Measurements from ENCODE around the gene DIAPH2.

DNA sequence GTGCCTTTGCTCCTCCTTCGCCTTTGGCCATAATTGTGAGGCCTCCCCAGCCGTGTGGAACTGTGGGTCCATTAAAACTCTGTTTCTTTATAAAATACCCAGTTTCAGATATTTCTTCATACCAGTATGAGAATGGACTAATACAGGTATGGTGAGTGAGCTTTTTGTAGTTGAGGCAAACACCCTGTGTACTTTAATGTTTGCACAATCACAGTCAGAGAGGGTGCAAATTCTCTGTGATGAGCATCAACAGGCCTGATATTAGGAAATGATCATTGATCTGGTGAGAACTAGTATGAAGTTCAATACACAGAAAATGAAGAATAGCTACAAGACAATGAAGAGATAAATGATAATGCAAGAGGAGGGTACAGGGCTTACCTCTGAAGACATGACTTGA is 943.7 kb downstream of the DIAPH2 start:
- TF ChIP-seq, protein P1, sequence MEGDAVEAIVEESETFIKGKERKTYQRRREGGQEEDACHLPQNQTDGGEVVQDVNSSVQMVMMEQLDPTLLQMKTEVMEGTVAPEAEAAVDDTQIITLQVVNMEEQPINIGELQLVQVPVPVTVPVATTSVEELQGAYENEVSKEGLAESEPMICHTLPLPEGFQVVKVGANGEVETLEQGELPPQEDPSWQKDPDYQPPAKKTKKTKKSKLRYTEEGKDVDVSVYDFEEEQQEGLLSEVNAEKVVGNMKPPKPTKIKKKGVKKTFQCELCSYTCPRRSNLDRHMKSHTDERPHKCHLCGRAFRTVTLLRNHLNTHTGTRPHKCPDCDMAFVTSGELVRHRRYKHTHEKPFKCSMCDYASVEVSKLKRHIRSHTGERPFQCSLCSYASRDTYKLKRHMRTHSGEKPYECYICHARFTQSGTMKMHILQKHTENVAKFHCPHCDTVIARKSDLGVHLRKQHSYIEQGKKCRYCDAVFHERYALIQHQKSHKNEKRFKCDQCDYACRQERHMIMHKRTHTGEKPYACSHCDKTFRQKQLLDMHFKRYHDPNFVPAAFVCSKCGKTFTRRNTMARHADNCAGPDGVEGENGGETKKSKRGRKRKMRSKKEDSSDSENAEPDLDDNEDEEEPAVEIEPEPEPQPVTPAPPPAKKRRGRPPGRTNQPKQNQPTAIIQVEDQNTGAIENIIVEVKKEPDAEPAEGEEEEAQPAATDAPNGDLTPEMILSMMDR (IDR thresholded peaks at IDR 0.05) = no peak
- TF ChIP-seq SMAD3 (CRISPR knock-in tag; IDR thresholded peaks at IDR 0.05; ENCODE audit: borderline replicate concordance) (no peak), NR3C1 (CRISPR knock-in tag; conservative IDR thresholded peaks at IDR 0.05; ENCODE audit: low read depth) (no peak), SP1 (CRISPR knock-in tag; conservative IDR thresholded peaks at IDR 0.05) (no peak), NR2C2 (CRISPR knock-in tag; IDR thresholded peaks at IDR 0.05) (no peak), MXD4 (CRISPR knock-in tag; IDR thresholded peaks at IDR 0.05; ENCODE audit: borderline replicate concordance) (no peak), RELA (CRISPR knock-in tag; IDR thresholded peaks at IDR 0.05; ENCODE audit: borderline replicate concordance) (no peak), FOXK1 (CRISPR knock-in tag; IDR thresholded peaks at IDR 0.05) (no peak), RORB (CRISPR knock-in tag; IDR thresholded peaks at IDR 0.05) (no peak), TEAD4 (CRISPR knock-in tag; IDR thresholded peaks at IDR 0.05) (no peak), ATF1 (CRISPR knock-in tag; IDR thresholded peaks at IDR 0.05) (no peak)
- TF ChIP-seq, protein P2, sequence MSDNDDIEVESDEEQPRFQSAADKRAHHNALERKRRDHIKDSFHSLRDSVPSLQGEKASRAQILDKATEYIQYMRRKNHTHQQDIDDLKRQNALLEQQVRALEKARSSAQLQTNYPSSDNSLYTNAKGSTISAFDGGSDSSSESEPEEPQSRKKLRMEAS (CRISPR knock-in tag; IDR thresholded peaks at IDR 0.05) = no peak
- TF ChIP-seq, protein P3, sequence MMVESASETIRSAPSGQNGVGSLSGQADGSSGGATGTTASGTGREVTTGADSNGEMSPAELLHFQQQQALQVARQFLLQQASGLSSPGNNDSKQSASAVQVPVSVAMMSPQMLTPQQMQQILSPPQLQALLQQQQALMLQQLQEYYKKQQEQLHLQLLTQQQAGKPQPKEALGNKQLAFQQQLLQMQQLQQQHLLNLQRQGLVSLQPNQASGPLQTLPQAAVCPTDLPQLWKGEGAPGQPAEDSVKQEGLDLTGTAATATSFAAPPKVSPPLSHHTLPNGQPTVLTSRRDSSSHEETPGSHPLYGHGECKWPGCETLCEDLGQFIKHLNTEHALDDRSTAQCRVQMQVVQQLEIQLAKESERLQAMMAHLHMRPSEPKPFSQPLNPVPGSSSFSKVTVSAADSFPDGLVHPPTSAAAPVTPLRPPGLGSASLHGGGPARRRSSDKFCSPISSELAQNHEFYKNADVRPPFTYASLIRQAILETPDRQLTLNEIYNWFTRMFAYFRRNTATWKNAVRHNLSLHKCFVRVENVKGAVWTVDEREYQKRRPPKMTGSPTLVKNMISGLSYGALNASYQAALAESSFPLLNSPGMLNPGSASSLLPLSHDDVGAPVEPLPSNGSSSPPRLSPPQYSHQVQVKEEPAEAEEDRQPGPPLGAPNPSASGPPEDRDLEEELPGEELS (CRISPR knock-in tag; IDR thresholded peaks at IDR 0.05) = no peak
- TF ChIP-seq, protein P4, sequence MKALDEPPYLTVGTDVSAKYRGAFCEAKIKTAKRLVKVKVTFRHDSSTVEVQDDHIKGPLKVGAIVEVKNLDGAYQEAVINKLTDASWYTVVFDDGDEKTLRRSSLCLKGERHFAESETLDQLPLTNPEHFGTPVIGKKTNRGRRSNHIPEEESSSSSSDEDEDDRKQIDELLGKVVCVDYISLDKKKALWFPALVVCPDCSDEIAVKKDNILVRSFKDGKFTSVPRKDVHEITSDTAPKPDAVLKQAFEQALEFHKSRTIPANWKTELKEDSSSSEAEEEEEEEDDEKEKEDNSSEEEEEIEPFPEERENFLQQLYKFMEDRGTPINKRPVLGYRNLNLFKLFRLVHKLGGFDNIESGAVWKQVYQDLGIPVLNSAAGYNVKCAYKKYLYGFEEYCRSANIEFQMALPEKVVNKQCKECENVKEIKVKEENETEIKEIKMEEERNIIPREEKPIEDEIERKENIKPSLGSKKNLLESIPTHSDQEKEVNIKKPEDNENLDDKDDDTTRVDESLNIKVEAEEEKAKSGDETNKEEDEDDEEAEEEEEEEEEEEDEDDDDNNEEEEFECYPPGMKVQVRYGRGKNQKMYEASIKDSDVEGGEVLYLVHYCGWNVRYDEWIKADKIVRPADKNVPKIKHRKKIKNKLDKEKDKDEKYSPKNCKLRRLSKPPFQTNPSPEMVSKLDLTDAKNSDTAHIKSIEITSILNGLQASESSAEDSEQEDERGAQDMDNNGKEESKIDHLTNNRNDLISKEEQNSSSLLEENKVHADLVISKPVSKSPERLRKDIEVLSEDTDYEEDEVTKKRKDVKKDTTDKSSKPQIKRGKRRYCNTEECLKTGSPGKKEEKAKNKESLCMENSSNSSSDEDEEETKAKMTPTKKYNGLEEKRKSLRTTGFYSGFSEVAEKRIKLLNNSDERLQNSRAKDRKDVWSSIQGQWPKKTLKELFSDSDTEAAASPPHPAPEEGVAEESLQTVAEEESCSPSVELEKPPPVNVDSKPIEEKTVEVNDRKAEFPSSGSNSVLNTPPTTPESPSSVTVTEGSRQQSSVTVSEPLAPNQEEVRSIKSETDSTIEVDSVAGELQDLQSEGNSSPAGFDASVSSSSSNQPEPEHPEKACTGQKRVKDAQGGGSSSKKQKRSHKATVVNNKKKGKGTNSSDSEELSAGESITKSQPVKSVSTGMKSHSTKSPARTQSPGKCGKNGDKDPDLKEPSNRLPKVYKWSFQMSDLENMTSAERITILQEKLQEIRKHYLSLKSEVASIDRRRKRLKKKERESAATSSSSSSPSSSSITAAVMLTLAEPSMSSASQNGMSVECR (CRISPR knock-in tag; IDR thresholded peaks at IDR 0.05; ENCODE audit: borderline replicate concordance) = no peak
